Right ventricle myocardium inferior (tissue), 1 donor: ENCODE data around the gene REXO4. TPM values are rescaled to one million over a fixed set of nuclear protein-coding genes. Genes with fewer than 3 reads are reported as not detected.
A peak's percentile ranks its signal among the peaks of the same experiment; 100 is the strongest.
"Not testable (repeated sequence)": the region's sequence is repeated elsewhere in the genome, so short reads cannot be mapped to it uniquely, and the experiment has no call there.

ENCODE experiments used
- ATAC-seq: fragments of 200-7000 bp; cut with Tn5 transposase; one replicate; pipeline ENCODE4 v1.9.1; 2020; ENCODE audit warnings: mild to moderate bottlenecking, moderate library complexity
- DNase-seq: peaks from one replicate; pipeline ENCODE4 v3.0.0; 2021; ENCODE audit errors: missing footprints
- intact Hi-C: fragments of 100-400 bp; cut with DNase I; formaldehyde crosslinking; loops from one replicate; pipeline ENCODE4 v1.11.0; 2022
- total RNA-seq: library from RNA; stranded (reverse); fragmentation: NEBNext Ultra II Directional; extraction: Animal tissue kit (Norgen Biotek cat#: 25700); gene quantifications from one replicate; pipeline ENCODE4 v1.2.1, GENCODE V29; 2021
- donor health status: DM: no; HTN: yes; CAD: no; lungs with severe emphysema.

Gene REXO4
- total RNA-seq, 1 donor from 2014 or later, result 18.7 TPM

DNA sequence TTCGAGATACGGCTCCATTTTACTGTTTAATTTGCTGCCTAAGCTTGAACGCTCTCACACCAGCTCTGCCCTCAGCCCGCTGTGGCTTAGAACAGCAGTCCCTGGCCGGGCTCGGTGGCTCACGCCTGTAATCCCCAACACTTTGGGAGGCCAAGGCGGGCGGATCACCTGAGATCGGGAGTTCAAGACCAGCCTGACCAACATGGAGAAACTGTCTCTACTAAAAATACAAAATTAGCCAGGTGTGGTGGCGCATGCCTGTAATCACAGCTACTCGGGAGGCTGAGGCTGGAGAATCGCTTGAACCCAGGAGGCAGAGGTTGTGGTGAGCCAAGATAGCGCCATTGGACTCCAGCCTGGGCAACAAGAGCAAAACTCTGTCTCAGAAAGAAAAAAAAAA is 40.5 kb downstream of the REXO4 start:
- intact Hi-C loops, result loop anchor here (5.0 kb wide), 2 partner anchors 40 kb away; partner anchors contain the start of genes REXO4 and SURF6
- ATAC-seq, DNase-seq: not testable (repeated sequence)

DNA sequence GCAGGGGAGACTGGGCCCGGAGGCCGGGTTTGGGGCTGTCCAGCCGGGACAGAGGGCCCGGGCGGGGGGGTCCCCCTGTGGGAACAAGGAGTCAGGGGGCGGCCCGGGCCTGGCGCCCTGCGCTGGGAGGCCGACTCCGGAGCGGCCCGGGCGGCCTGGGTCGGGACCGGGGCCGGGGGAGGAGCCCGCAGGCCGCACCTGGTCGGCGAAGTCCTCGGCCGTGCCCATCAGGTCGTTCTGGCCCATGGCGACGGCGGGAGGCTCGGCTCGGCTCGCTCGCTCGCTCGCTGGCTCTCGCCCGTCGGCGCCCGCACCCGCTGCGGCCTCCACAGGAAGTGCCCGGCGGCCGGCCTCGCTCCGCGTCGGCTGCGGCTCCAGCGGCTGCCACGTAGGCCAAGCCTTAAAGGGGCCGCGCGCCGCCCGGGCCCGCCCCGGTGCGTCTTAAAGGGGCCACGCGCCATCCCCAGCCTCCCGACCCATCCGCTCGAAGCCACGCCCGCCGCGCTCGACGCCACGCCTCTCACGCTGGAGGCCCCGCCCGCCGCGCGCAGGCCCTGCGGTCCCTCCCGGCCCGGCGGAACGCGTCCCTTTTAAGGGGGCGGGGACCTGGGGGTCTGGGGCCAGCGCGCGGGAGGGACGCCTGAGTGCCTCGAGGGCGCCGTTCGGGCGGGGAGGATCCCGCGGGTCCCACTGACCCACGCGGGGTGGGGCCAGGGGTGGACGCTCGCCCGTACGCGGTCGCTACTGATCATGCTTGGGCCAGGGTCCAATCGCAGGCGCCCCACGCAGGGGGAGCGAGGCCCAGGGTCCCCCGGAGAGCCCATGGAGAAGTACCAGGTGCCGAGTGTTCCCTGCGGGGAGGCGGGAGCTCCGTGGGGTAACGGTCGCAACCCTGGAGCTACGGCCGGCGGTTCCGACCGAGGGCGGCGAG is 41.8 kb downstream of the REXO4 start, which contains the start of the genes STKLD1 and SURF4:
Gene STKLD1 (plus strand): TSS at position 643 of the 931 bp plus-strand sequence. CDS start 108 bp downstream, at position 751.
Gene SURF4 (minus strand): TSS at position 337 of the 931 bp plus-strand sequence. CDS start 91 bp downstream, at position 246.
- intact Hi-C loops, result loop anchor here (5.0 kb wide), 2 partner anchors 39 to 41 kb away; partner anchors contain the start of genes REXO4 and SURF6
- peak; percentile 99 for DNase-seq
- peak; percentile 99 for ATAC-seq

DNA sequence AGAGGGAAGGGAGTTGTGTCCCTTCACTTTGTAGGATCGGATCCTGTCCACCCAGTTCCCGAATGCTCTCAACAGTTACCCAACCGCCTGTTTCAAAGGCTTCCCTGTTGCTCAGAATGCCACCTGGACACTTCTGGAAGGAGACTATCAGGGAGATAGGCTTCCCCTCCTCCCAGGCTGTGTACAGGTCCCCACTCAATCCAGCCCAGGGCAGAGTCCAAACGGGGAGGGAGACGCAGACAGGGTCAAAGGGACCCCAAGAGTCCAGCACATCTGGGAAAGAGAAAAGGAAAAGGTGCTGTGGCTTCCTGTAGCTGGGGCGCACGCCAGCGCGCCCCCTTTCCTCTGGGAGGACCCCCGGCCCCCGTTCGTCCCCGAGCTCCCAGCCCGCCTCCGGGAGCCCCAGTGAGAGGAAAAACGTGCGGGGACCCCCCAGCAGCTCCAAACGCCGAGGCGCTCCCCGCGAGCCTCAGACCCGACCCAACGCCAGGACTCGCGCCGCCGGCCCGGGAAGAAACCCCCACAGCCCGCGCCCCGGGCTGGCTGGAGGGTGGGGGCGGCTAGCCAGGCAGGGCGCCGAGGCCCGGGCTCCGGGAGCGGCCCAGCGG is 42.6 kb downstream of the REXO4 start:
- intact Hi-C loops, result loop anchor here (5.0 kb wide), 2 partner anchors 38 to 42 kb away; partner anchors contain the start of genes REXO4 and SURF6
- no peak for ATAC-seq
- DNase-seq, result no peak

DNA sequence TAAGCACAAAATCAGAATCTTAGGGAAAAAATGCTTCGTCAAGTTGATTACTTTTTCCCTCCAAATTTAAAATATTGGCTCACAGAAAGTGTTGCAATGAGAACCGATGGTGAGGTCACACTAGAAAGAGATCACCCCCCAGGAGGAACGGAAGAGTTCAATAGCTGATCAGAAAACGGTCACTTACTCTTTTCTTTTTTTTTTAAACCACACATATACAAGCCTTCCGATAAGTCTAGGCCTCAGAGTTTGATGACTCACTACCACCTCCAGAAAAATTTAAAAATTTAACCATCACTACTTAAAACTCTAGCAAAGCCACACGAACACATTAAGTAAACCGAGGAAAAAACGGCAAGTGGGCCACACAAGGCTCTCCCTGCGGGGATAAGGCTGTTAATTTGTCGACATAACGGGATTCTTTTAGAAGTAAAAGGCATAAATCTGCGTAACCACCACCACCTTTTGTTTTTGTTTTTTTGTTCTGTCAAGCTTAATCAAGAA is 43.1 kb downstream of the REXO4 start:
- intact Hi-C loops, result loop anchor here (5.0 kb wide), 2 partner anchors 37 to 43 kb away; partner anchors contain the start of genes REXO4 and SURF6
- no peak for ATAC-seq
- DNase-seq, result no peak

DNA sequence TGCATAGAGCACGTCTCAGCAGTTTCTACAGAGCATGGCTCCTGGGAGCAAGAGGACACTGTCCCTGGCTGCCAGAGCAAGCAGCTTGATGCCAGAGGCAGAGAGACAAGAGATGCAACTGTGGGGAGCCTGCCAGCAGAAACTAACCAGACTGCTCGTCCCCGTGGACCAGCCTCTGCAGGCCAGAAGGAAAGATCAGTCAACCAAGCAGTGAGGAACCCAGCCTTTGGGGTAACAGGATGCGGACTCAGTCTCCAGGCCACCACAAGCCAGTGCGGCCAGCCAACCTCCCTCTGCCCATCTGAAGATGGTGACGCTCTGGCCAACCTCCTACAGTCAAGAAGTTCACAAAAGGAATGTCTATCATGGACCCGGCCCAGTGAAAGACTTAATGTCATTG is 45.7 kb downstream of the REXO4 start:
- no peak for DNase-seq
- no peak for ATAC-seq
- intact Hi-C loops, result no loop called here

DNA sequence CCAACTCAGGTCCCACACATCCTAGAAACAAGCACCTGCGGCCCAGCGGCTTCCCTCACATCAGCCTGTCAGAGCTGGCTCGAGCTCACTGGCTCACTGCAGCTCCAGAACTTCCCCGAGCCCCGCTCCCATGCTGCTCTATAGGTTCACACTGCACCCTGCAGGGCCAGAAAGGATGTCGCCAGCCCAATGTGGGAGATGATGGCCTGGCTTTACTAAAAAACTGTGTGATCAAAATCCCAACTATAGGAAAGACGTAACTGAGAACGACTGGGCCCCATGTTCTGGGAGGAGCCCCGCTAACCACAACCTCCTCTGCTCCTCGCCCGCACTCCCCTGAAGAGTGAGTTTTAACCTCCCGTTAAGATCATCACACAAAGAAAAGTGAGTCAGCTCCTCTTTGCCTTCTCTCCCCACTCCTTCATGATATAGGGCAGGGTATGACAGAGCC is 46.5 kb downstream of the REXO4 start:
- ATAC-seq, result no peak
- intact Hi-C loops, result no loop called here
- DNase-seq, result no peak

DNA sequence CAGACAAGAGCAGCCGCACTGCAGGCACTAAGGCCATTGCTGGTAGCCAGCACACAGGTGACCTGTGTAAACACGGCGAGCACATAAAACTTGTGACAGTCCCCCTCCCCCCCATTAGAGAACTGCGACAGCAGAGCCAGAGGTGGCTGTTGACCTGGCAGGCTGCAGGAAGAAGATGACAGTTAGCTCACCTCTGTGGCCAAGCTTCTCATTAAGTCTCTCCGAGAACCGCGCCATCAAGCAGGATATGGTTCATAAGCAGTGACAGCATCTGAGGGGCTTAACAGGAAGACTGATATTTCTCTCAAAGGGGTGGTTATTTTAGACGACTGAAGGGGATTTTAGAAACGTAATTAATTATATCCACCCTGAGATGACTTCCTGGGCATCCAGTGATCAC is 47.1 kb downstream of the REXO4 start:
- intact Hi-C loops, result no loop called here

DNA sequence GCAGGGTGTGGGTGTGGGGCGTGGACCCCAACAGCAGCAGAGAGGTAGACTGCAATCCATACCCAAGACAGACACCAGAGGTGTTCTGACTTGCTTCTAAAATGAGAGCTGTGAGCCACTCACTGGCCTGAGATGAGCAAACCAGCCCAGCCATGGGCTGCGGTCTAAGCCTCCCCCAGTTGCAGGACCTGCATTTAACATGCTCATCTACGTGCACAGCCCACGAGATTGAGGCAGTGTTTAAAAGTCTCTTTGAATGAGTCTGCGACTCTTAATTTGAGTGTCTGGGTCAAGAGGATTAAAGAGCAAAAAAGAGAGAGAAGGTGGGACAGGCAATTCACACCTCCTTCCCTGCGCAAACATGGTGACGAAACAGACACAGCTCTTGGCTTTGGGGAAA is 47.9 kb downstream of the REXO4 start:
- DNase-seq (no peak), ATAC-seq (no peak)
- intact Hi-C loops, result no loop called here

More for the DNA sequence above, 47.1 kb downstream of the REXO4 start:
- ATAC-seq, result no peak
- no peak for DNase-seq

DNA sequence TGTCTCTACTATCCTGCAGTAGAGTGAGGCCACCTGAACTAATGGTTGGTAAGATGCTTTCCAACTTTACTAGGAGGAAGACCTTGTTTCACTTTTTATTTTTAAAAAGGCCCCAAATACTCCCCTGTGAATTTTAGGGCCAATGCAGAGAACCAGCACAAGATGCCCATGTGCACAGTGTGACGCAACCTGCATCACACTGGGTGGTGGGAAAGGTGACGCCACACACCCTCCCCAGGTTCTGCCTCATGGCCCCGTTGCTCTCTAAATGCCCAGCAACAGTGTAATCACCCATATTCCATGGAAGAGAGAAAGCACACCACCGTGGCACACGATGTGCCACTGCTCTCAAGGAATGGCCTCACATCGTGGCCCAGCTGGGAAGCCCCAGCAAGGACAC is 48.4 kb downstream of the REXO4 start:
- no peak for DNase-seq
- intact Hi-C loops, result no loop called here
- ATAC-seq, result no peak

DNA sequence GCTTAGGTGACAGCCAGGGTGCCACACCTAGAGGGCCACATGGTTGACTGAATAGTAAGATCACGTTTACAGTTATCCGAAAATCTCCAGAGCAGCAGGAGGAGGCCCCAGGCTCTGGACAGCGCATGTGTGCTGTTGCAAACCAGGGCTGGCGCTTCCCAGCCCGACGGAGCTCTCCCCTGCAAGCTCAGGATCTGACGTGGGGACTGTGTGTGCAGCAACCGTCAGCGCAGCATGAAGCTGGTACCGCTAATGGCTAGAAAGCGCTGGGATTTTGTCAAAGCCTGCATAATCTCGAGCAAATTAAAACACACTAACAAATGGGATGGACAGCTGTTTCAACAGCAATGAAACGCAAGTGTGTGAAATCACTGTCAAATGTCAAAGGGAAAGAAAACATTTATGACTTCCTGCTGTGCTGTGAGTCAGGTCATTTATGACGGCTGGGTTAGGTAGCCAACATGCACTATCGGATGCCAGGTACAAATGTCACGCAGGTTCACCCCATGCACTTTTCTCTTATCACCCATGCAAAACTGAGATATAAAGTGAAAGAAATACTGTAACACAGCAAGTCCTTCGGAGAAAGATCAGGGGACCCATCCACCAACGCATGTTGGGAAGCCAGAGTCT is 49.4 kb downstream of the REXO4 start:
- DNase-seq (no peak), ATAC-seq (no peak)
- intact Hi-C loops, result no loop called here

DNA sequence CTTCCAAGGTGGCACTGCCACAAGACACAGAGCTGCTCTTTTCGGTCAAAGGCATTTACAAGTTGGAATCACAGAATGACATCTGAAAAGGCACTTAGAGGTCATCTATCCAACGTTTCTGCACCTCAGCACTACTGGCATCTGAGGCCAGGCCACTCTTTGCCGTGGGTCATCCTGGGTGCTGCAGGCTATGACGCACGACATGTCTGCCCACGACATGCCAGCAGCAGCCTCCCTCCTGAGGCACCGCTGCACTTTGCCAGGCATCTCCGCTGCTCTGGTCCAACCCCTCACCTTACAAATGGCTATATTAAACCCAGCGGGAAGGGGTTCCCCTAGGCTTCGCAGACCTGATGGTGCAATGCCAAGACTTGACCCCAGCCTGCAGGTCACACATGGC is 50.0 kb downstream of the REXO4 start:
- ATAC-seq, result no peak
- intact Hi-C loops, result no loop called here
- DNase-seq, result no peak

DNA sequence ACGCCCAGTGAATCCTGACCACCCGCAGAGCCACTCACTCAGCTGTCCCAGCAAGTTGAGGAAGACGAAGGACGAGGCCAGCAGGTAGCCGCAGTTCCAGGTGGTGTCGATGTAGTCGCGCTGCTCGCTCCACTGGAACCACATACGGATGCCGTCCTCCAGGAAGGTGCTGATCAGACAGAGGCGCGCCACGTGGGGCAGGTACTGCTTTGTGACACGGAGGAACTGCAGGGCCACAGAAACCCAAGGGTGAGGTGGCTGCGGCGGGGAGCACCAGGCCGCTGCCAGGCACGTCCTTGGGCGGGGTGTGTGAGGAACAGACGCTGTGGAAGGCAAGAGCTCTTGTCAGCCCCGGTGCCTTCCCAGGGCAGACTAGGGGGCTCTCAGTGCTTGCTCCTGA is 50.6 kb downstream of the REXO4 start:
- ATAC-seq, result no peak
- DNase-seq, result no peak
- intact Hi-C loops, result no loop called here

DNA sequence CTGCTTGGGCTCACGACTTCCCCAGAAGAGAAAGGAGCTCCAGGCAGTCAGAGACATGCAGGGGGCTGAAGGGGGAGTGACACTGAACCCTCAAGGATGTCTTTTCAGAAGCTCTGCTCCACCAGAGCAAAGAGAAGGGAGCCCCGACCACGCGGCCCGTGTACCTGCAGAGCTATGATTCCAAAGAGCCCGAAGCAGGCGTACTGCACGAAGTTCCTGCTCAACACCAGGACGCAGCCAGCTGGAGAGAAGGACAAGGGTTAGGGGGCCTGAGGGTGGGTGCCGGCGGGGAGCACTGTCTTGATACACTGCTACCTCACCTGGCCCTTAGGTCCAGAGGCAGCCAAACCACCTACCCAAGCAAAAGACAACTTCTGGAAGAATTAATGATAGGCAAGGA is 51.4 kb downstream of the REXO4 start:
- DNase-seq (no peak), ATAC-seq (no peak)
- intact Hi-C loops, result no loop called here

DNA sequence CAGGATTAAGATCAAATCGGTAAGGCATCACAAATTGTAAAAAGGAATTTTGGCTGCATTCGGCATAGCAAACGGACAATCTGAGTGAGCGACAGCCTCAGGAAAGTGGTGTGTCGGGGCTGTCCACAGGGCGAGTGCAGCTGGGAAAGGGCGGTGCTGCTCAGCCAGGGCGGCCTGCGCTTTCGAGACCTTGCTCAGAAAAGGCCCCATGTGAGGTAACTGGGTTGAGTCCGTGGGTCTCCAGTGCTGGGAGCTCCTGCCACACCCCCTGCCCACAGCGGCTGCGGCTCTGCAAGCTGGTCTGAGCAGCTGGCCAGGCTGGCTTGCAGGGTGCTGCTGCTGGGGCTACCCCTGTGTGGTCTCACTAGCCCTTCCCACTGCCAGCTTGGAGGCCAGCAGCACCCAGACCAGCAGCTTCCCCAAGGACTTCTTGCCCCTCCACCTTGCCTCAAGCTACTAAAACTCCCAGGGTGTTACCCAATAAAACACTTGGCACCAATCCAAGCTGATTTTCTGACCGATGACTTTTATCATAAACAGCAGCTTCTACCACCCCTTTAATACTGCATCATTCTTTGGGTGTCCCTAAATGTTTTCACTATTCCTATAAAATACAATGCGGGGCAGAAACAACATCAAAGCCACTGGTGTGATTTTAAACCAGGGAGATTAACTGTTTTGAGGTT is 55.3 kb downstream of the REXO4 start:
- intact Hi-C loops, result no loop called here
- no peak for DNase-seq
- no peak for ATAC-seq

DNA sequence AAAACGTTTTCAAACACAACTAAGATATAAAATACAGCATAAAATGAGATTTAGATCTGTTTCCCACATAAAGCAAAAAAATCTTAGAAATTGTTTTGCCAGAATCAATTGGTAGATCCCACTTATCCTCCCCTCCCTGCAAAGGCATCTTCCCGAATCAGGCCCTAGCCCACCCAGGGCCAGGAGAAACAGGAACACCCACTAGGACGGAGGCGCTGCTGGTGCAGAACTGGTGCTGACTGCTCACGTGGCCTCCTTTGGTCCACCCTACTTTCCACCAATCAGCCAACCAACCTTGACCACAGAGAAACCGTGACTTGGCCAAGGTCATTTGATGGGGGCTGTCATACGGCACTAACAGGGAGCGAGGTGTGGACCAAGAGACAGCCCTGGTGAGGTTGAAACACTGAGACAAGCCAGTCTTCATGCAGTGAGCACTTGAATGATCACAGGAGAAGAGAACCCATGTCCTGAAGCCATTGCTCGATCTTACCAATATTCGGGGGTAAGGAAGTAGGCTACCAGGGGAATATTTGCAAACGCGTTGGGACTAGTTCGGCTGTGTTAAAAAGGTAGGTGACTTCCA is 56.2 kb downstream of the REXO4 start:
- DNase-seq (no peak), ATAC-seq (no peak)
- intact Hi-C loops, result no loop called here

DNA sequence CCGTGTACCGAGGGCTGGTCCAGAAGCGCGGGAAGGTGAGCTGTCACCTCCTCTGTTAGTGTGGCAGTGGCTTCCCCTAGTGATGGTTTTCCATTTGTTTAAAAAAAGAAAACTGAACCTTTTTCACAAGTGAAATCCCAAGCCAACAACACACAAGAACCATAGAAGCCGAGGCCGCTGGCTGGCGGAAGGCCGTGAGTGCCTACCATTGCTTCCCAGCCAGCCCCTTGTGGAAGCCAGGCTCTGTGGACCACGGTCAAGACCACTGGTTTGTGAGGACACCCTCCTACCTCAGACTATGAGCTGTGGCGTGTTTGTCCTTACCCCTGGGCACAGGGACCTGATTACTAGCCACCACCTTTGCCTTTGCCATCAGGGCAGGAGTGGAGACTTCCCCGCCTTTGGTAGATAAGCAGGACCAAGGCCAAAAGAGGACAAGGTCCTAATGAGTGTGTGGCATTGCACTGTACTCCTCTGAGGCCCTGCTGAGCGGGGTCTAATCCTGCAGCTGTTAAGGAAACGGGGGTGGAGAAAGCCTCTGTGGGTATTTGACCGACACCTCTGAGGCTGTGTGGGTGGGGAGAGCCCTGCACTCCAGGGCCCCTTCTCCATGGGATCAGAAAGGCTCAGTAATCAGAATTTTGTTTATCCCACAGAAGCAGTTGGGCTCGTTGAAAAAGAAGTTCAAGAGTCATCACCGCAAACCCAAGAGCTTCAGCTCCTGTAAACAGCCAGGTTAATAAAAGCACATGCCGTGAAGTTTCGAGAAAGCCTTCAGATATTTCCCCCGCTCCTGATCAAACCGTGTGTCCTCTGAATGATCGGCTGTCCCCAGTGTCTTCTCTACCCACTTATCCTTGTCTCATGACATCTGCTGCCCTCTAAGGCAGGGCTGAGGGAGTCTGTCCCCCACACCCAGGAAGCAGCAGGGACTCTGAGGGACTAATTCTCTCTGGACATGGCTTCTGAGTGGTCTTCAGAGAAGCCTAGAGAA is 57.1 kb downstream of the REXO4 start:
- no peak for ATAC-seq
- DNase-seq, result no peak
- intact Hi-C loops, result no loop called here
